GM21447 (cell line): ENCODE measurements around the gene BICC1.

Source experiments
- ATAC-seq: cut with Tn5 transposase; IDR thresholded peaks from one replicate; pipeline ENCODE4 v1.9.1; 2021; ENCODE audit not compliant: unreplicated experiment

The BICC1 gene

GRCh38 chr10:58698777-58699356 is 186.2 kb downstream of the BICC1 start:
- no peak for ATAC-seq

- ATAC-seq: no peak
These were observed 187.9 kb downstream of the BICC1 start for GRCh38 chr10:58700591-58700990.

DNA sequence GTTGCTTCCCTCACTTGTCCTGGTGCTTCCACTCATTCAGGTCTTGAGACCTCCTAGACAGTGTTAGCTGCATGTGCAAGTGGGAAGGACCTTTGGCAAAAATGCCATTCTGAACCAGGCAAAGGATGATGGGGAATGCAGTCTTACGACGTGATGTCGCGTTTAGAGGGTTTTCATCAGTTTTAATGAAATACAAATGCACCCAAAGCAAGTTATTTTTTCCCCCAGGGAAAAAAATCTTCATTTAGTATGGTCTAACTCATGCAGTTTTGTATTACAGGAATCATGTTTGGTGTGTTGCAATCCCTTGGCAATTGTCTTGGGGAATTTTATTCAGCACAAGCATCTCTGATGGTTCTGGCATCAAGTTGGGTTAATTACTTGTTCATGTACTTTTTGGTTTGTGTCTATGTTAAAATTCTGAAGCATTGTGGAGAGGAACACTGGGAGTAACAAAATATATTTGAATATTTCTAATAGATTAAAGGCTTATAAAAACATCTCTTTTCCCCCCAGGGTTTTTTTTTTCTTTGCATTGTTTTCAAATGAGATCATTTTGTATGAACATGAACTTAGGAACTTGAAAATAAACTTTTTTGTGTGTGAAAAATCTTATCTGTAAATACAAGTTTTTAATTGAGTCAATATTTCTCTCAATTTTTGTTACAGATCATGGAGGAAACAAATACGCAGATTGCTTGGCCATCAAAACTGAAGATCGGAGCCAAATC is 188.9 kb downstream of the BICC1 start:
- no peak for ATAC-seq

- ATAC-seq: no peak
These were observed 191.6 kb downstream of the BICC1 start for GRCh38 chr10:58704226-58704625.

DNA sequence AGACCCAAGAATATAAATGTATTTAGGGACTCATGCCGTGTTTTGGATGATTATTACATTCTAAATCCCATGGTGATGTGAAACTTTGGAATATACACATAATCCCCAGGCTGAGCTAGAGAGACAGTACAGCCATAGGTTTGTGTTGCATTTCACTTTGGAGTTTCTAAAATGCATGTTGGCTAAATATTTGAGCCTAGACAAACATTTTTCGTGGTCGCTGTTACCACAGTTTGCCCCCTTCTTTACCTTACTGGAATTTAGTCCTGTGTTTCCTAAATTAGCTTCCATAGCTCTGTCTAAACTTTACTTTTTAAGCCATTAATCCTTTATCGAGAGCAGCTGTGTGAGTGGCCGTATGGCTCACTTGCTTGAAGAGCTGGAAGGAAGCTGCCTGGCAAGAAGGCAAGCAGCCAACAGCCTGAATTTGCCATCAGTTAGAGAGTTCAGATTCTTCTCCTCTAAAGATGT is 192.0 kb downstream of the BICC1 start:
- no peak for ATAC-seq

- ATAC-seq: no peak
These were observed 194.2 kb downstream of the BICC1 start for GRCh38 chr10:58706836-58707235.

GRCh38 chr10:58712141-58712540 is 199.5 kb downstream of the BICC1 start:
- no peak for ATAC-seq

DNA sequence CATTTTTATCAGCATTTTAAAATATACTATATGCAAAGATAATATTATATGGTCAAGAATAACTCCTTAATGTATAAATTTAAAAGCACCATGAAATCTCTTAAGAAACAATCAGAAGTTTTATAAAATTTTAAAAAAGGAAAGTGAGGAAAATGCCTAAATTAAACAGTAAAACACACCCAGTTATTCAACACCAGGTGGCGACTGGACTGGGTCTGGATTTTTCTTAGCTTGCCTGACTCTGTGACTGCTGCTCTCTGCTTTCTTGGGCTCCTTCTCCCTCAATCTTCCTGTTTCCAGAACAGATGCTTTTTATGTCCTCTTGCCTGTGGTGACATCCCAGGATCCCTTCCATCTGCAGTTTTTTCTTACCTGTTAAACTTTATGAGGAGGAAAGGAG is 200.3 kb downstream of the BICC1 start:
- no peak for ATAC-seq

- no peak for ATAC-seq
These were observed 201.7 kb downstream of the BICC1 start for GRCh38 chr10:58714409-58714808.

GRCh38 chr10:58715061-58715460 is 202.4 kb downstream of the BICC1 start:
- no peak for ATAC-seq

DNA sequence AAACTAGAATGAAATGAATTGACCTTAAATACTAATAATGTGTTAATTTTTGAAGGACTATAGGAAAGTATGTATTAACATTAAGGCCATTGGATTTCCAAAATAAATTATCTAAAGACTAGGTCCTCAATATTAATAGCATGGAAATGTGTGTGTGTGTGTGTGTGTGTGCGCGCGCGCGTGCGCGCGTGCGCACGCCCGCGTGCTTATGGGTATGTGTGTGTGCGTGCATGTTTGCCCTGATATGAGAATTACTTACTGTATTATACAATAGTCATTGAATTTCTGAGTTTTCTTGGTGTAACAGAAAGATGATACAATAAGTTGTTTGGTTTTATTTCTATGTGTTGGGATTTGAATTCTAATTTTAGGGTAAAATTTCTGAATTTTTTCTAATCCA is 205.9 kb downstream of the BICC1 start:
- ATAC-seq: no peak

GRCh38 chr10:58721601-58722281 is 209.1 kb downstream of the BICC1 start:
- ATAC-seq: no peak

GRCh38 chr10:58723186-58723585 is 210.5 kb downstream of the BICC1 start:
- ATAC-seq: no peak

DNA sequence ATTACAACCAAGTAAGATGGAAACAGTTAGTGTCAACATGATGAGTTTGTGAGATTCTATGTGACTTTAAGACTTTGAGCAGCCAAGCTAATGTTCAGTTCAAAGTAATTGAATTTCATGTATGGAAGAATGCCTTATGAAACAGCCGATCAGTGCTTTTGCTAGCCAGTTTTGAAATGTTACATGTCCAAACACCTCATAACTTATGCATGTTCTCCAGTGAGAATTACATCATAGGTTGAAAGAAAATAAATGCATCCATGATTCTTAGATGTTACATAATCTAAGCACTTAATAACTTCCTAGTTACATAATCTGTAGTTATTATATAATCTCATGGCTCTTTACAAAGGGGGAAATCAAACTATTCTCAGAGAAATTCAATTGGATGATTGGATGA is 211.3 kb downstream of the BICC1 start:
- no peak for ATAC-seq

GRCh38 chr10:58724781-58725180 is 212.1 kb downstream of the BICC1 start:
- ATAC-seq: no peak

- no peak for ATAC-seq
These were observed 213.2 kb downstream of the BICC1 start for GRCh38 chr10:58725901-58726300.

- no peak for ATAC-seq
These were observed 215.0 kb downstream of the BICC1 start for GRCh38 chr10:58727633-58728032.

- ATAC-seq: no peak
These were observed 218.6 kb downstream of the BICC1 start for GRCh38 chr10:58731276-58731675.

- no peak for ATAC-seq
These were observed 220.8 kb downstream of the BICC1 start for GRCh38 chr10:58733436-58733835.

GRCh38 chr10:58734116-58734515 is 221.4 kb downstream of the BICC1 start:
- no peak for ATAC-seq

DNA sequence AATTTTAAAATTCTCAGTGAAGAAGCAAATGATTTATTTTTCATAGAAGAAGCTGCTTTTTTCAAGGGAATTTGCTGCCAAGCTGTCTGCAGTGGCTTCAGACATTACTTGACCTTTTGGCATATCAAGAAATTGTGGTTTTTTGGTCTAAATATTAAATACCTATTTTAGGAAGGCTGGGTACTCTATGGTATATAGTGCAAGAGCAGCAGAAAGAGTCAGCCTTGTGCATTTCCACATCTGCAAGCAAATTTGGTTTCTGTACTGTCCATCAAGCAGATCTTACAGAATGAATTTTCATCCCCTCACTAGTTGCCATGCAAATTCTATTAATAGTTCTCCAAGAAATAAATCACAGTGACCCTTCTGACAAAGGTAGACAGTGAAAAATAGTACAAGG is 222.0 kb downstream of the BICC1 start:
- ATAC-seq: no peak

- no peak for ATAC-seq
These were observed 222.4 kb downstream of the BICC1 start for GRCh38 chr10:58735087-58735486.
